SIG-M5 (cell line): ENCODE measurements around the gene ATE1.
"Not testable (repeated sequence)": the region's sequence is repeated elsewhere in the genome, so short reads cannot be mapped to it uniquely, and the experiment has no call there.

ENCODE experiments used
- DNase-seq: peaks from one replicate; lab custom pipeline; 2025; lab: John Stamatoyannopoulos, UW

Gene ATE1

GRCh38 chr10:121929585-121930267, 1.9 kb upstream of the ATE1 start:
- DNase-seq, result not testable (repeated sequence)

- no peak for DNase-seq
These were observed 675 bp upstream of the ATE1 start for GRCh38 chr10:121928528-121928884.

DNA sequence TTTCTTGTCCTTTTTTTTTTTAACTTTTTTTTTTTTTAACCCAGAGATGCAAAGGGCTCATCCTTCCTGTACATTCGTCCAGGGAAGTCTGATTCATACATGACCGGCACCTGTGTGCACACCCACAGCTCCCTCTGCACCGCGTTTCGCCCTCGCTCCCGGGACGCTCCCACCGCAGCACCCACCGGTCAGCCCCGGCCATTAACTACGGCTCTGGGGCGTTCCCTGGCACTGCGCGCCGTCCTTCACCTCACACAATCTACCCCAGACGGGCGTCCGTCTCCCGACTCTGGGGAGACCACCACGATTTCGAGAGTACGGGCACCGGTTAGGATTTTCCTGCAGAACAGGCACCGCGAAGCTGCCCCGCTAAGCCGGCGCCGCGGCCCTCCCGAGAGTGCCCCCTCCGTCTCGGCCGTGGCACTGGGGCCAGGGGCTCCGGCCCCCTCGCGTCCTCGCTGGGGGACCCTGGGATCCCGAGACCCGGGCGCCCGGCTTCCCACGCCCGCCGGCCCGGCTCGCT, 452 bp downstream of the ATE1 start:
- DNase-seq, result no peak

DNA sequence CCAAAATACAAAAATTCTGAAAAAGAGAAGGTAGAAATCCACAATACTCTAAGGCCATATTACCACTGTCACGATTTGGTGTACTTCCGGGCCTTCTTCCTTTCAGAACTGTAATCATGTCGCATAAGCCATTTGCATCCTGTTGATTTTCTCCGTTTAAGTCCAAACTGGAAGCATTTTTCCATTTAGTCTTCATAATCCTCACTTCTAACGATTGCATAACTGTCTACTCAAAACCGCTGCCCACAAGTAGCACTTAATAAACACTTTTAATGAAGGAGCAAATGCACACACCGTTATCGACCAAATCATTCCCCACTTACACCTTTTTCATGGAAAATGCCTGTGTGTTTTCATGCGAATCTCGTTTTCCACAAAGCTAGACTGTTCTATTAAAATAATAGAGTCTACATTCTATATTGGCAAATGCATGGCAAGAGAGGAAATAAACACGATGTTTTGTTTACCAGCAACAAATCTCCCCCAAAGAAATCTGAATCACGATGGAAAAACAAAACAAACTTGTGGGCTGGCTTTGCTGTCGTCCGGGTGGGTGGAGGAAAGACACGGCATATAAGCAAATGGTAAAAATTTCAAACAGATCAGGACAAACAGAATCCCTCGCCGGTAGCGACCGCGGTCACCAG, 1.0 kb downstream of the ATE1 start:
- no peak for DNase-seq

DNA sequence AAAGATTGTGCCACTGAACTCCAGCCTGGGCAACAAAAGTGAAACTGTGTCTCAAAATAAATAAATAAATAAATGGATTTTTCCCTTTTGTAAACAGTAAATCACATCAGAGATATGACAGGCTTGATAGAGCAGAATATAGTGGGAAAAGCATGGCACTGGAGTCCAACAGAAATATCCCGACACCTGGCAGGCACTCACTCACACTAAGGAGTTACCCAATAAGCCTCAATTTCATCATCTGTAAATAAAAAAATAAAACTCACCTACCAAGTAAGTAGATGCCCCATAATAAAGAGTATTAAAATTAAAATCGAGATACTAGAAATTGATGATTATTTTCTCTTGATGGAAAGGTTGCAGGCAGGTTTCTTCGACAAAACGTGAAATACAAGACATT, 1.7 kb downstream of the ATE1 start:
- no peak for DNase-seq

DNA sequence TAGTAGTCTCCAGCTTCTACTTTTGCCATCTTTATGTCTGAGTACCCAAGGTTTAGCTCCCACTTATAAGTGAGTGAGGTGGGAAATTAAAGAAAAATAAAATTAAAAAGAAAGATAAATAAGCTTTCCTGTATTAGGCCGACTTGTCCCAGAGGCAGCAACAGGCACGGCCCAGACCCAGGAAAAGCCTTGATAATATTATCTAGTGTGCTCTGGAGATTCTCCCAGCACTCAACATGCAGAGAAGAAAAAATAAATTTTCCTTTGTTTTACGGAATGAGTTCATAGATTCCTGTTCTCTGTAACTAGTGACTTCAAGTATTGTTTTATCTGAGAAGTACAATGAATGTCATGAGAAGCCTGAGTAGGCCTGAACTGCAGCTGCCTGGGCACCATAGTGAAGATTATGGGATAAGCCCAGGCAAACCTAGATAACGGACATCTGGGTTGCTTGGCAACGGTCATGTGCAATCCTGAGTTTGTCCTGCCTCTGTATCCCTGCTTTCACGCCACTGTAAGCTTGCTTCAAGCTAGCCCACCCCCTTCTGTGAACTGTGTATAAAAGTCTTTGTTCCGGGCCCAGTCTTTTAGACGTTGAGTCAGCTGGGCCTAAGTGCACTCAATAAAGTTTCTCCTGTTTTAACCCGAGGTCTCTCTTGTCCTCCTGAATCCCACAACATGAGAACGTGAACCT, 6.4 kb downstream of the ATE1 start:
- DNase-seq, result no peak

- DNase-seq, result no peak
These were observed 8.2 kb downstream of the ATE1 start for GRCh38 chr10:121919666-121920065.

DNA sequence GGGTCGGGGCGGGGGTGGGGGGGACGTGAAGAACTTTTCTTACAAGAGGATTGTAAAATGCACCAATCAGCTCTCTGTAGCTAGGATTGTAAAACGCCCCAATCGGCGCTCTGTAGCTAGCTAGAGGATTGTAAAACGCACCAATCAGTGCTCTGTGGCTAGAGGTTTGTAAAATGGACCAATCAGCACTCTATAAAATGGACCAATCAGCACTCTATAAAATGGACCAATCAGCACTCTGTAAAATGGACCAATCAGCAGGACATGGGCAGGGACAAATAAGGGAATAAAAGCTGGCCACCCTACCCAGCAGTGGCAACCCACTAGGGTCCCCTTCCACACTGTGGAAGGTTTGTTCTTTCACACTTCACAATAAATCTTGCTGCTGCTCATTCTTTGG, 9.0 kb downstream of the ATE1 start:
- not testable (repeated sequence) for DNase-seq

- DNase-seq, result no peak
These were observed 13.2 kb downstream of the ATE1 start for GRCh38 chr10:121914661-121915060.

DNA sequence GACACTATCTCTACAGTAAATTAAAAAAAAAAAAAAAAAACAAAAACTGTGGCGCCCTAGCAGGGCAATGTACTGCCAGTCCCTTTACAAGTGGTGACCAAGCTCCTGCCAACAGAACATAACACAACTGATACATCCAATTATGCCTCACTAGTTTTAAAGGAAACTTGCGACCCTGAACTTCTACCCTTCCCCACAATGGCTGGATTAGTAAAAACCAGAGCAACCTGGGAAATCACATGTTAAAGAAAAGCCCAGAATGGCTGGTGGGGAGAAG, 16.5 kb downstream of the ATE1 start:
- DNase-seq, result no peak

- DNase-seq, result no peak
These were observed 17.0 kb downstream of the ATE1 start for GRCh38 chr10:121910673-121911420.

DNA sequence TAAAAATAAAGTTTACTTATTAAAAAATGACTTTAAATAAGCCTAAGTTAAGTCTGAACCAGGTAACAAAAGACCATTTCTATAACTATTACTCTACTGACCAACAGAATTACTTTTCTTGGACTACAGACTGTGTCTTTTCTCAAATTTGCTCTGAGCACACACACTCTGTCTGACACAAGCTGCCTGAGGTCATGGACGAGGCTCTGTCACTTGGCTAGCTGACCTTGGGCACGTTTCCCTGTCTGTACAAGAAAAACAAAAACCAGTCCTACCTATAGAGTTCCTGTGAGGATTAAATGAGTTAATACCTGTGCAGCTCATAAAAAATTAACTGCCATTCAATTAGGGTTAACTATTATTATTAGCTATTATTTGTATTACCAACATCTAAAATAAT, 22.9 kb downstream of the ATE1 start:
- DNase-seq, result no peak

DNA sequence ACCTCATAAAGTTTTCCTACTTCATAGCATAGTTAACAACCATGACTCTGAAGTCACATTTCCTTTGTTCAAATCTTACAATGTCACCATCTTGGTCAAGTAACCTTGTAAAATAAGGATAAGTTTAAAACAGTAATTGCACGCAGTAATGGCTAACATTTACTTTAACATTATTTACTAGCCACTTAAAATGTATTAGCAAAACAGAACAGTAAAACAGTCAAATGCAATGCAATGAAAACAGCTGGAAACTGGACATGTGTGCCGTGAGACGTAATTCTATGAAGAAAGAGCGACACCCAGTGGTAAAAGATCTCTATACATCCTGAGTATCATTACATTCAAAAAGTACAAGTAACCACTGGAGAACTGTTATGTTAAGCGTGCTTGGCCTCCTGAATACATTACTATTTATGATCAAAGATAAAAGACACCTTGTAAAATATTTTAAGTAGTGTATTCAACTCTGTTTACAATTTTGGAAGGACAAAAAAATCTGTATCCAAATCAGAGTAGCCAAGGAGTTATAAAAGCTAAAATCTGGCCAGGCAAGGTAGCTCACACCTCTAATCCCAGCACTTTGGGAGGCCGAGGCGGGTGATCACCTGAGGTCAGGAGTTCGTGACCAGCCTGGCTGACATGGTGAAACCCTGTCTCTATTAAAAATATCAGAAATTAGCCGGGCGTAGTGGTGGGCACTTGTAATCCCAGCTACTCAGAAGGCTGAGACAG, 27.2 kb downstream of the ATE1 start:
- DNase-seq, result no peak

DNA sequence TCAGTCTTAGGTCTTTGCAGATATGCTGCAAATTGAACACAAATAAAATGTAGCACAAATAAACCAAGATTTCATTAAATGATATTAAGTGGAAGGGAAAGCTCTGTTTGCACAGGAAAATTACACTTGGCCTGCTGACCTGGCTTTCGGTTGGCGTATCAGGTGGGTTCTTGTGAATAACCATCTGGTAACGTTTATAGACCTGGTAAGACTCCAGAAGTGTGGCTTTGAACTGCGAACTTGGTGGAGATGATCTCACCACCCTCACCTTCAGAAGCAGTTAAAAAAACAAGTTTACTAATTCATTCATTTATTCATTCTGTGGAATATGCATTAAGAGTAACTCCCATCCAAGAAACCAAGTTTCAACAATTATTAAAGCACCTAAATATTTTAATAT, 28.1 kb downstream of the ATE1 start:
- DNase-seq, result no peak

DNA sequence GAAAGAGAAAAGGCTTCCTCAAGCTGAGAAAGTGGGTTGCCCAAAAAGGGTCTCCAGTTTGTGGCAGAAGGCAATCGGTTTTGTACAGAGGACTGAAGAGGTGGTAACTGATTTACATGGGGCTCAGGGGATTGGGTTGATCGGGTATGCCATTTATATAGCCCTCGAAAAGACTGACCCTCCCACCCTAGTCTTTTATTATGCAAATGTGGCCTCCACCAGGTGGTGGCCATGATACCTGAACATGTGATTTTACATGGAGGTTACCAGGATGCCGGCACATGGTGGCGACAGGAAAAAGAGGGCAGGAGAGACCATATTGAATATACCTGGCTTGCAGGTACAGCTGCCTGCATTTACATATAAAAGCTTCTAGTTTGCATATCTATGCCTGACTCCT, 36.7 kb downstream of the ATE1 start:
- no peak for DNase-seq

GRCh38 chr10:121889212-121889611, 38.6 kb downstream of the ATE1 start:
- no peak for DNase-seq

DNA sequence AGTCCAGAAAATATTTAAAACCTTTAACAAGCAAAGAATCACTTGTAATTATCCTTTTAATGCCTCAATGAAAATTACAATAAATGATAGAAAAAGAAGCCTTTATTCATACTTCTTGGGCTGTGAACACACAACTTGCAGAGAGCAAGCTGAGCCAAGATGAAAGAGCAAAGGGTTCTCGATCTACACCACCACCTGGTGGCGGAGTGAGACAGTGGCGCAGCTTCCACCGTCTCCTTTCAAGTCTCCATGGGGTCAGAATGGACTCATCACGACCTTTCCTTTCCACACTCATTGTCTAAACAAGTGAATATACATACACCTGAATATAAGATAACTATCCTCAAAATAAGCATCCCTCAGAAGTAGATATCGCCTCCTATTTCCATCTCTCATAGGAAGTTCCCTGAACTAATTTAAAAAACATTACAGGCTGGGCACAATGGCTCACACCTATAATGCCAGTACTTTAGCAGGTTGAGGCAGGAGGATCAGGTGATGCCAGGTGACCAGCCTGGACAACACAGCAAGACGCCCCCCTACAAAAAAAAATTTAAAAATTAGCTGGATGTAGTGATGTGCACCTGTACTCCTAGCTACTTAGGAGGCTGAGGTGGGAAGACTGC, 40.7 kb downstream of the ATE1 start:
- no peak for DNase-seq

DNA sequence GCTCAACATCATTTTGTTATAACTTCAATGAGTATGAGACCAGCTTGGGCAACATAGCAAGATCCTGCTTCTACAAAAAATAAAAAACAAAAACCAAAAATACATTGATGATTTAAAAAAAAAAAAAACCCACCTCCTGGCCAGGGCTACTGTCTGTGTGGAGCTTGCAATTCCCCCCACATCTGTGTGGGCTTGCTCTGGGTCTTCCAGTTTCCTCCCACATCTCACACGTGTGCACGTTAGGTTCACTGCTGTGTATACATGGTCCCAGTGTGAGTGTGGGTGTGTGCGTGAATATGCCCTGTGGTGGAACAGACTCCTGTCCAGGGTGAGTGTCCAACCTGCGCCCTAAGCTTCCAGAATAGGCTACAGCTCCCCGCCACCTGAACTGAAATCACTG, 41.6 kb downstream of the ATE1 start:
- no peak for DNase-seq

DNA sequence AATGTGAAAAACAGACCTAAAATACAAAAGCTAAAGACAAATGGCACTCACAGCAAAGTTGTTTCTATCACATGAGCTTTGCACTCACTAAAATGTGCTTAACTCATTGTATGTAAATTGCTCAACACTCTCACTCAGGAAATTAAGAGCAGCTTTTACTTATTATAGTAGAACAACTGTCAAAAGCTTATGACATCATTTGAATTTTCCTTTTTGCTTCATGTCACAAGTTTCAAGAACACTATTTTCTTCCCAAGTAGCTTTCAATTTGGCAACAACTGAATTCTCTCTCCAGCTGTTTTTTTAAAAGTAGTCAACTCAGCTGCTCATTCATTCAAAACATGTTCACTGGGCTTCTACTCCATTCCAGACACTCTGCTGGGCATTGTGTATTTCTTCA, 46.9 kb downstream of the ATE1 start:
- no peak for DNase-seq

- DNase-seq, result no peak
These were observed 48.4 kb downstream of the ATE1 start for GRCh38 chr10:121879476-121879875.

GRCh38 chr10:121873236-121873635, 54.6 kb downstream of the ATE1 start:
- no peak for DNase-seq

GRCh38 chr10:121870413-121870812, 57.4 kb downstream of the ATE1 start:
- no peak for DNase-seq
